K562 (cell line): ENCODE data around the gene AIM2. TPM values are rescaled to one million over a fixed set of nuclear protein-coding genes. Genes with fewer than 3 reads are reported as not detected.

Experiments used
- ATAC-seq: fragments of 200-7000 bp; cut with Tn5 transposase; 3 replicates; pipeline ENCODE4 v1.9.1; 2020; ENCODE audit warnings: moderate library complexity
- BruUV-seq: library from RNA; stranded (reverse); fragments of 400-500 nt; replicated peaks from 2 replicates; lab custom pipeline; 2021; lab: Mats Ljungman, UMichigan
- CTCF ChIA-PET: fragments of 300-600 bp; formaldehyde crosslinking; extraction: SDS; loops from one replicate; lab custom pipeline; 2021; ENCODE audit warnings: low intra/inter-chr PET ratio; lab: Yijun Ruan, JAX
- POLR2A ChIA-PET: fragments of 300-600, 350-650 bp; sonication (Branson Sonifier 250); formaldehyde crosslinking; extraction: SDS; loops from one replicate; lab custom pipeline; 2021; ENCODE audit warnings: antibody characterized with exemption, inconsistent platforms; lab: Yijun Ruan, JAX
- DNase-seq, 4 experiments: peaks; one replicate each; pipeline versions ENCODE4 v3.0.0 to v3.0.0-alpha.2; 2011 to 2018; ENCODE audit warnings: low spot score in 3 of 4, mixed read lengths in 3 of 4; ENCODE audit errors: extremely low read depth in 1 of 4
- FAIRE-seq: peaks from 2 replicates; lab custom pipeline; 2011; peaks lifted over from hg19 to GRCh38; lab: Jason Lieb, UNC
- H2AFZ ChIP-seq: 2 replicates; pipeline ENCODE4 v1.6.0; 2011; ENCODE audit warnings: low read depth, low read length, control low read depth, inconsistent platforms
- H3K27ac ChIP-seq: fragments of 200-600 bp; 3 replicates; pipeline ENCODE4 v1.8.0; 2011; ENCODE audit warnings: low read depth, mild to moderate bottlenecking, control low read depth, inconsistent platforms, low read length, moderate library complexity, mixed read lengths; ENCODE audit errors: extremely low read depth
- H3K27me3 ChIP-seq, 2 experiments: fragments of 300-600 bp in 1 of 2; 2 replicates in 1 of 2; 3 replicates in 1 of 2; pipeline versions ENCODE4 v1.6.0 to v1.8.0; 2011; ENCODE audit warnings: inconsistent platforms in 2 of 2, low read length in 2 of 2, mild to moderate bottlenecking in 1 of 2, mixed read lengths in 1 of 2, moderate library complexity in 1 of 2; ENCODE audit not compliant: control insufficient read depth in 2 of 2, insufficient read depth in 2 of 2
- H3K36me3 ChIP-seq: fragments of 300-600 bp; 3 replicates; pipeline ENCODE4 v1.8.0; 2011; ENCODE audit warnings: mild to moderate bottlenecking, low read length, inconsistent platforms; ENCODE audit not compliant: control insufficient read depth, insufficient read depth
- H3K4me1 ChIP-seq, 2 experiments: fragments of 200-600 bp in 1 of 2; replicated peaks in 1 of 2; 2 replicates in 1 of 2; 3 replicates in 1 of 2; pipeline versions ENCODE4 v1.5.1 to v1.8.0; 2011; ENCODE audit warnings: inconsistent platforms in 2 of 2, low read length in 2 of 2, mild to moderate bottlenecking in 1 of 2, mixed read lengths in 1 of 2, moderate library complexity in 1 of 2; ENCODE audit not compliant: control insufficient read depth in 2 of 2, insufficient read depth in 2 of 2
- H3K4me2 ChIP-seq: 2 replicates; pipeline ENCODE4 v1.6.1; 2011; ENCODE audit warnings: low read length, control low read depth, inconsistent platforms, mixed read lengths; ENCODE audit not compliant: insufficient read depth
- H3K4me3 ChIP-seq: fragments of 200-600 bp; sonication (generic), shearing (Covaris generic); 2 replicates; pipeline ENCODE4 v1.5.1; 2016; ENCODE audit warnings: control low read depth, inconsistent platforms
- H3K79me2 ChIP-seq: fragments of 200-600 bp; 3 replicates; pipeline ENCODE4 v1.8.0; 2011; ENCODE audit warnings: low read length, inconsistent platforms; ENCODE audit not compliant: control insufficient read depth, insufficient read depth
- H3K9ac ChIP-seq, 2 experiments: 2 replicates each; pipeline versions ENCODE4 v1.6.0 to v1.6.1; 2011; ENCODE audit warnings: low read depth in 2 of 2, low read length in 2 of 2, control low read depth in 1 of 2, inconsistent platforms in 1 of 2, mild to moderate bottlenecking in 1 of 2, mixed read lengths in 1 of 2; ENCODE audit not compliant: insufficient read depth in 1 of 2
- H3K9me1 ChIP-seq: one replicate; pipeline ENCODE4 v1.6.0; 2011; ENCODE audit warnings: inconsistent platforms, mild to moderate bottlenecking, low read length, moderate library complexity; ENCODE audit not compliant: control insufficient read depth, insufficient read depth
- H3K9me3 ChIP-seq: replicated peaks from 2 replicates; pipeline ENCODE4 v1.5.1; 2011; ENCODE audit warnings: low read depth, low read length, inconsistent platforms; ENCODE audit not compliant: control insufficient read depth, insufficient read depth
- H4K20me1 ChIP-seq: replicated peaks from 2 replicates; pipeline ENCODE4 v1.6.1; 2011; ENCODE audit warnings: low read length, inconsistent platforms, mixed read lengths; ENCODE audit not compliant: control insufficient read depth, insufficient read depth
- ASH1L ChIP-seq: fragments of 450-650 bp; IDR thresholded peaks from 2 replicates; pipeline ENCODE4 v1.6.1; 2018; ENCODE audit warnings: borderline replicate concordance, mild to moderate bottlenecking, low read depth; ENCODE audit not compliant: partially characterized antibody
- ATF6 ChIP-seq: sonication (generic); formaldehyde crosslinking; IDR thresholded peaks from 2 replicates; pipeline ENCODE4 v1.4.0; 2020; ENCODE audit warnings: mild to moderate bottlenecking, missing genetic modification reagents
- BACH1 ChIP-seq: fragments of 200-800 bp; sonication (Bioruptor generic); IDR thresholded peaks from 2 replicates; pipeline ENCODE4 v1.6.1; 2016; ENCODE audit warnings: missing genetic modification characterization, missing compliant biosample characterization
- E2F4 ChIP-seq: sonication (generic); formaldehyde crosslinking; IDR thresholded peaks from 2 replicates; pipeline ENCODE4 v1.8.0; 2022; ENCODE audit warnings: mild to moderate bottlenecking, low read depth, missing genetic modification reagents
- HOXB6 ChIP-seq: fragments of 250-450 bp; sonication (Bioruptor Pico); IDR thresholded peaks from 2 replicates; pipeline ENCODE4 v1.5.1; 2022; ENCODE audit warnings: mild to moderate bottlenecking, borderline replicate concordance
- IFI16 ChIP-seq: fragments of 250-450 bp; sonication (Bioruptor Pico); IDR thresholded peaks from 2 replicates; pipeline ENCODE4 v2.1.2; 2022; ENCODE audit warnings: mild to moderate bottlenecking, inconsistent platforms
- KLF16 ChIP-seq: IDR thresholded peaks from 2 replicates; pipeline ENCODE4 v1.6.1; 2016; ENCODE audit warnings: antibody characterized with exemption
- LARP7 ChIP-seq: fragments of 450-650 bp; IDR thresholded peaks from 2 replicates; pipeline ENCODE4 v1.6.1; 2016
- MEF2D ChIP-seq: conservative IDR thresholded peaks from 2 replicates; pipeline ENCODE4 v1.6.1; 2016; ENCODE audit warnings: low read depth, missing genetic modification characterization, missing compliant biosample characterization
- MTA3 ChIP-seq: fragments of 450-650 bp; formaldehyde crosslinking; IDR thresholded peaks from 2 replicates; pipeline ENCODE4 v1.6.1; 2017; ENCODE audit warnings: mild to moderate bottlenecking, borderline replicate concordance
- NCOA2 ChIP-seq, 2 experiments: fragments of 450-650 bp; IDR thresholded peaks; 2 replicates each; pipeline ENCODE4 v1.6.1; 2018; ENCODE audit warnings: mild to moderate bottlenecking in 2 of 2, moderate library complexity in 1 of 2; ENCODE audit not compliant: partially characterized antibody in 2 of 2
- NRF1 ChIP-seq, 2 experiments: fragments of 450-650 bp; IDR thresholded peaks in 1 of 2; conservative IDR thresholded peaks in 1 of 2; 2 replicates each; pipeline ENCODE4 v1.6.1; 2014; ENCODE audit warnings: mild to moderate bottlenecking in 2 of 2
- RBM22 ChIP-seq: fragments of 200-400 bp; formaldehyde crosslinking; IDR thresholded peaks from 2 replicates; pipeline ENCODE4 v1.6.1; 2018; ENCODE audit warnings: low read length, low read depth; ENCODE audit not compliant: poor library complexity, severe bottlenecking
- TAF15 ChIP-seq: fragments of 200-400 bp; formaldehyde crosslinking; IDR thresholded peaks from 2 replicates; pipeline ENCODE4 v1.6.1; 2017; ENCODE audit warnings: mild to moderate bottlenecking, low read depth, low read length, moderate library complexity
- TAL1 ChIP-seq: fragments of 450-650 bp; IDR thresholded peaks from 2 replicates; pipeline ENCODE4 v1.6.1; 2016; ENCODE audit warnings: mild to moderate bottlenecking
- TOE1 ChIP-seq, 2 experiments: fragments of 450-650 bp in 1 of 2; sonication (generic) in 1 of 2; formaldehyde crosslinking in 1 of 2; IDR thresholded peaks; 2 replicates each; pipeline versions ENCODE4 v1.7.1 to v1.8.0; 2016 to 2022; ENCODE audit warnings: borderline replicate concordance in 2 of 2, mild to moderate bottlenecking in 2 of 2, antibody characterized with exemption in 1 of 2, inconsistent platforms in 1 of 2, low read depth in 1 of 2, missing genetic modification reagents in 1 of 2, moderate library complexity in 1 of 2
- ZNF766 ChIP-seq: fragments of 200-800 bp; sonication (Bioruptor generic); conservative IDR thresholded peaks from 2 replicates; pipeline ENCODE4 v1.6.1; 2016; ENCODE audit warnings: missing genetic modification characterization, missing compliant biosample characterization
- ZNF830 ChIP-seq: fragments of 250-450 bp; sonication (Bioruptor Pico); IDR thresholded peaks from 2 replicates; pipeline ENCODE4 v1.5.0; 2021; ENCODE audit warnings: mild to moderate bottlenecking
- WGBS: fragments of 100-300 bp; shearing (Covaris generic); methylation state at CpG from one replicate; pipeline ENCODE4 v1.1.6; 2016; ENCODE audit warnings: low coverage, mixed read lengths; ENCODE audit not compliant: insufficient coverage; ENCODE audit errors: missing lambda C conversion rate; 5-methylcytosine and 5-hydroxymethylcytosine counted together
- in situ Hi-C: fragments of 300-500 bp; cut with MboI; formaldehyde crosslinking; loops from 4 replicates; pipeline ENCODE4 v1.15.0; 2018; ENCODE audit warnings: inconsistent platforms, mixed read lengths
- intact Hi-C: fragments of 100-400 bp; cut with micrococcal nuclease; formaldehyde crosslinking; loops from 2 replicates; pipeline ENCODE4 v1.14.2; 2022
- polyA plus RNA-seq, 8 experiments: library from polyadenylated mRNA; depleted of rRNA in 4 of 8; stranded (reverse) in 5 of 8; unstranded in 3 of 8; fragments of >200 nt; fragmentation: Nextera tagmentation in 2 of 8; fragmentation: Illumina TruSeq in 1 of 8; extraction: Ambion mirVana in 2 of 8; extraction: Trizol in 1 of 8; gene quantifications; 2 replicates each; pipeline versions ENCODE4 v1.2.1 to v1.2.3, GENCODE V29; 2011 to 2014; ENCODE audit warnings: inconsistent platforms in 1 of 8, missing spikeins in 1 of 8
- total RNA-seq, 7 experiments: library from RNA; depleted of rRNA in 6 of 7; stranded (reverse); fragments of >200 nt in 6 of 7; fragmentation: Illumina TruSeq in 2 of 7; extraction: Trizol in 2 of 7; gene quantifications; 2 replicates each; pipeline versions ENCODE4 v1.2.1 to v1.2.3, GENCODE V29; 2011 to 2021; ENCODE audit warnings: low replicate concordance in 1 of 7

Gene AIM2
- total and polyA plus RNA-seq, 9 of the 15 experiments (the other 6 are each of a cell fraction or from before 2014, with no cell fraction given): 0.10 to 0.95 (median 0.22) TPM

GRCh38 chr1:159077120-159077961 lies 775 bp upstream of the AIM2 start:
- intact Hi-C loops: loop anchor here (5.0 to 10.0 kb wide), 4 partner anchors 263 to 1113 kb away; no protein-coding TSS in a partner anchor
- no peaks in the 10 kb centered on the region for H3K27me3 ChIP-seq
- 13% methylated on average over 12 of the region's 12 CpGs for WGBS
- no TSS peak for BruUV-seq
- H3K4me2 ChIP-seq: peak overlapping the region; percentile 61
- FAIRE-seq (peak; percentile 96), ATAC-seq (peak; percentile 97), DNase-seq (peak; percentile 75 to 93 (median 79))
- ChIA-PET CTCF (interaction anchor here (0.7 kb wide), 1 partner anchor 134 kb away, joined by 3 read pairs; no protein-coding TSS in a partner anchor), POLR2A (interaction anchor here (1.0 kb wide), 2 partner anchors 11 to 15 kb away, joined by 3 to 5 read pairs; no protein-coding TSS in a partner anchor)
- H3K9ac ChIP-seq: peak overlapping the region in 1 of 2 experiments; percentile 58; a peak in 2 of 4 replicates
- peak overlapping the region; percentile 100 for H2AFZ ChIP-seq
- 0 out of 2 replicates have a peak, but pooled peaks cover 5% of the 10 kb centered on the region for H3K9me3 ChIP-seq
- H3K4me3 ChIP-seq: no peak overlapping the region
- peaks cover 0 to 19% of the 10 kb centered on the region in 2 experiments; a peak in 4 of 5 replicates for H3K4me1 ChIP-seq
- H3K27ac ChIP-seq: peak overlapping the region; percentile 93
- in situ Hi-C loops: no loop called here
- H4K20me1 ChIP-seq: no peaks in the 10 kb centered on the region
- H3K9me1 ChIP-seq: no peaks in the 10 kb centered on the region
- H3K36me3 ChIP-seq: no peaks in the 10 kb centered on the region
- H3K79me2 ChIP-seq: no peaks in the 10 kb centered on the region
- TF ChIP-seq TOE1 (IDR thresholded peaks at IDR 0.05; ENCODE audit: borderline replicate concordance) (no peak; the same call in 1 of the 2 replicates), TOE1 (CRISPR knock-in tag; IDR thresholded peaks at IDR 0.05; ENCODE audit: borderline replicate concordance, low read depth) (no peak), TAF15 (no peak), RBM22 (no peak), TAL1 (no peak), IFI16 (no peak), HOXB6 (CRISPR knock-in tag) (no peak), NRF1 (conservative IDR thresholded peaks at IDR 0.05 in 1 of 2, IDR thresholded peaks at IDR 0.05 in 1 of 2) (no peak; a peak in 1 of 4 replicates), ASH1L (no peak), KLF16 (peak; percentile 27; the same call in 1 of the 2 replicates), NCOA2 (IDR thresholded peaks at IDR 0.05; ENCODE audit: partially characterized antibody in 2 of 2) (no peak), ATF6 (CRISPR knock-in tag) (no peak), ZNF766 (CRISPR knock-in tag) (peak; percentile 69), MTA3 (no peak), LARP7 (no peak), ZNF830 (no peak), MEF2D (tag) (no peak), E2F4 (CRISPR knock-in tag) (no peak), BACH1 (tag) (peak; percentile 73; the same call in 1 of the 2 replicates)
